Measurements from ENCODE around the gene NLRP9.
A peak's percentile ranks its signal among the peaks of the same experiment; 100 is the strongest.

Gene NLRP9

DNA sequence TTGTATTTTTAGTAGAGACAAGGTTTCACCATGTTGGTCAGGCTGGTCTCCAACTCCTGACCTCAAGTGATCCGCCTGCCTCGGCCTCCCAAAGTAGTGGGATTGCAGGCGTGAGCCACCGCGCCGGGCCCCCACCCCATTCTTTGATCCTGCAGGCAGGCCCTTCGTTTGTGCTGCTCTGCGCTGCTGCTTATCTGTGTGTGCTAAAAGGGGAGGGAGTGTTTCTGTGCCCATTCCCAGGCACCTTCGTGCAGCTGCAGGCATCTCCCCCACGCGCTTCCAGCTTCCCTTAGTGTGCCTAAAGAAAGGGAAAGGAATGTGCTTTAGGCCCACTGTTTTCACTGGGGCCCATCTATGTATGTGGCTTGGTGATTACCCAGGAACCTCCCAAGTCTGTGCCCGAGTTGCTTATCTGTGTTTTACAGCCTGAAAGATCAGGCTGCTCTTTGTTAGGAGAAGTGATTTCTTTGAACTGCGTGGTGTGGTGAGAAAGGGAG is 36.0 kb downstream of the NLRP9 start:
- TF ChIP-seq, protein P1, sequence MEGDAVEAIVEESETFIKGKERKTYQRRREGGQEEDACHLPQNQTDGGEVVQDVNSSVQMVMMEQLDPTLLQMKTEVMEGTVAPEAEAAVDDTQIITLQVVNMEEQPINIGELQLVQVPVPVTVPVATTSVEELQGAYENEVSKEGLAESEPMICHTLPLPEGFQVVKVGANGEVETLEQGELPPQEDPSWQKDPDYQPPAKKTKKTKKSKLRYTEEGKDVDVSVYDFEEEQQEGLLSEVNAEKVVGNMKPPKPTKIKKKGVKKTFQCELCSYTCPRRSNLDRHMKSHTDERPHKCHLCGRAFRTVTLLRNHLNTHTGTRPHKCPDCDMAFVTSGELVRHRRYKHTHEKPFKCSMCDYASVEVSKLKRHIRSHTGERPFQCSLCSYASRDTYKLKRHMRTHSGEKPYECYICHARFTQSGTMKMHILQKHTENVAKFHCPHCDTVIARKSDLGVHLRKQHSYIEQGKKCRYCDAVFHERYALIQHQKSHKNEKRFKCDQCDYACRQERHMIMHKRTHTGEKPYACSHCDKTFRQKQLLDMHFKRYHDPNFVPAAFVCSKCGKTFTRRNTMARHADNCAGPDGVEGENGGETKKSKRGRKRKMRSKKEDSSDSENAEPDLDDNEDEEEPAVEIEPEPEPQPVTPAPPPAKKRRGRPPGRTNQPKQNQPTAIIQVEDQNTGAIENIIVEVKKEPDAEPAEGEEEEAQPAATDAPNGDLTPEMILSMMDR (IDR thresholded peaks at IDR 0.05; ENCODE audit: low read depth, low read length): no peak
- DNase-seq (ENCODE audit: low read depth in 2 of 2): peak in 1 of 2 donors; percentile 34
- H3K4me3 ChIP-seq (replicated peaks in 1 of 2; ENCODE audit: low read depth in 2 of 2, low read length in 2 of 2): no peak overlapping the region

- TF ChIP-seq, protein P1 (IDR thresholded peaks at IDR 0.05; ENCODE audit: low read depth, low read length): no peak
- no peak overlapping the region for H3K4me3 ChIP-seq (replicated peaks in 1 of 2; ENCODE audit: low read depth in 2 of 2, low read length in 2 of 2)
- no peak for DNase-seq (ENCODE audit: low read depth in 2 of 2)
Measured at GRCh38 chr19:55700813-55701212, 37.4 kb downstream of the NLRP9 start.

GRCh38 chr19:55699221-55699620 is 39.0 kb downstream of the NLRP9 start:
- no peak overlapping the region for H3K4me3 ChIP-seq (replicated peaks in 1 of 2; ENCODE audit: low read depth in 2 of 2, low read length in 2 of 2)
- DNase-seq (ENCODE audit: low read depth in 2 of 2): no peak
- TF ChIP-seq, protein P1 (IDR thresholded peaks at IDR 0.05; ENCODE audit: low read depth, low read length): no peak

GRCh38 chr19:55698256-55698655 is 39.9 kb downstream of the NLRP9 start:
- TF ChIP-seq, protein P1 (IDR thresholded peaks at IDR 0.05; ENCODE audit: low read depth, low read length): no peak

DNA sequence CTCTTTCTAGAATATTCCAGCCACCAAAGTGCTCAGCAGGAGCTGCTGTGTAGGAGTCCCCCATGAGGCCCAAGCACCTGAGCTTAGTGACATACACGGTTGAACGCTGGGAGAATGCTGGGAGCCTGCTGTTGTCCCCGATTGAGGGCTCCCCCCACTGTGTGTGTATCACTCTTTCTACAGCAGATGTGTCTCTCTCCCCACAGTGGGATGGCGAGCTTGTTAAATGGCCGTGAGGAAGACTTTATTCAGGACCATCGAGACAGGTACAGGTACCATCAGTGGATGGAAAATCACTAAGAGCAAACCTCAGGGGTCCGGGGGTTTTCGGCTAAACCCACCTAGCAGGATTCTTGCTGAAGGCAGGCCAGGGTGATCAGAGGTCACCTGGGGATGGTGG is 40.5 kb downstream of the NLRP9 start:
- TF ChIP-seq, protein P1 (IDR thresholded peaks at IDR 0.05; ENCODE audit: low read depth, low read length): no peak
- DNase-seq (ENCODE audit: low read depth in 2 of 2): no peak

More at GRCh38 chr19:55698256-55698655, 39.9 kb downstream of the NLRP9 start:
- no peak for DNase-seq (ENCODE audit: low read depth in 2 of 2)
- H3K4me3 ChIP-seq (replicated peaks in 1 of 2; ENCODE audit: low read depth in 2 of 2, low read length in 2 of 2): no peak overlapping the region

GRCh38 chr19:55697069-55697440 is 41.1 kb downstream of the NLRP9 start:
- no peak for DNase-seq (ENCODE audit: low read depth in 2 of 2)
- no peak overlapping the region for H3K4me3 ChIP-seq (replicated peaks in 1 of 2; ENCODE audit: low read depth in 2 of 2, low read length in 2 of 2)
- TF ChIP-seq, protein P1 (IDR thresholded peaks at IDR 0.05; ENCODE audit: low read depth, low read length): no peak

More for the DNA sequence above, 40.5 kb downstream of the NLRP9 start:
- no peak overlapping the region for H3K4me3 ChIP-seq (replicated peaks in 1 of 2; ENCODE audit: low read depth in 2 of 2, low read length in 2 of 2)
